ENCODE results near the gene CNTN4. TPM values are rescaled to one million over a fixed set of nuclear protein-coding genes. Genes with fewer than 3 reads are reported as not detected.

CNTN4 gene
- total RNA-seq, 1 experiment from 2014 or later: not detected

GRCh38 chr3:2317521-2317920 is 218.9 kb downstream of the CNTN4 start:
- no peak overlapping the region for H3K27ac Mint-ChIP-seq
- DNase-seq (ENCODE audit: low spot score) (no peak), ATAC-seq (no peak)
- H3K4me3 Mint-ChIP-seq: no peak overlapping the region
- peaks cover 75% of the 10 kb centered on the region for H3K9me3 Mint-ChIP-seq
- ChIA-PET CTCF (no interaction called here), POLR2A (no interaction called here)
- H3K36me3 Mint-ChIP-seq: peaks cover 45% of the 10 kb centered on the region
- TF ChIP-seq E2F4 (CRISPR knock-in tag; IDR thresholded peaks at IDR 0.05; ENCODE audit: borderline replicate concordance, low read depth) (no peak), ZNF512 (CRISPR knock-in tag; IDR thresholded peaks at IDR 0.05; ENCODE audit: borderline replicate concordance) (no peak), ZNF138 (CRISPR knock-in tag; conservative IDR thresholded peaks at IDR 0.05) (no peak), ZNF263 (CRISPR knock-in tag; IDR thresholded peaks at IDR 0.05; ENCODE audit: low read depth) (no peak), ZBTB43 (CRISPR knock-in tag; IDR thresholded peaks at IDR 0.05) (no peak), CTCF (IDR thresholded peaks at IDR 0.05) (no peak), TCF7 (CRISPR knock-in tag; IDR thresholded peaks at IDR 0.05; ENCODE audit: low read depth) (no peak), CREM (CRISPR knock-in tag; IDR thresholded peaks at IDR 0.05) (no peak), MAX (CRISPR knock-in tag; IDR thresholded peaks at IDR 0.05) (no peak), PRRX2 (CRISPR knock-in tag; IDR thresholded peaks at IDR 0.05) (no peak)
- TF ChIP-seq, protein P1, sequence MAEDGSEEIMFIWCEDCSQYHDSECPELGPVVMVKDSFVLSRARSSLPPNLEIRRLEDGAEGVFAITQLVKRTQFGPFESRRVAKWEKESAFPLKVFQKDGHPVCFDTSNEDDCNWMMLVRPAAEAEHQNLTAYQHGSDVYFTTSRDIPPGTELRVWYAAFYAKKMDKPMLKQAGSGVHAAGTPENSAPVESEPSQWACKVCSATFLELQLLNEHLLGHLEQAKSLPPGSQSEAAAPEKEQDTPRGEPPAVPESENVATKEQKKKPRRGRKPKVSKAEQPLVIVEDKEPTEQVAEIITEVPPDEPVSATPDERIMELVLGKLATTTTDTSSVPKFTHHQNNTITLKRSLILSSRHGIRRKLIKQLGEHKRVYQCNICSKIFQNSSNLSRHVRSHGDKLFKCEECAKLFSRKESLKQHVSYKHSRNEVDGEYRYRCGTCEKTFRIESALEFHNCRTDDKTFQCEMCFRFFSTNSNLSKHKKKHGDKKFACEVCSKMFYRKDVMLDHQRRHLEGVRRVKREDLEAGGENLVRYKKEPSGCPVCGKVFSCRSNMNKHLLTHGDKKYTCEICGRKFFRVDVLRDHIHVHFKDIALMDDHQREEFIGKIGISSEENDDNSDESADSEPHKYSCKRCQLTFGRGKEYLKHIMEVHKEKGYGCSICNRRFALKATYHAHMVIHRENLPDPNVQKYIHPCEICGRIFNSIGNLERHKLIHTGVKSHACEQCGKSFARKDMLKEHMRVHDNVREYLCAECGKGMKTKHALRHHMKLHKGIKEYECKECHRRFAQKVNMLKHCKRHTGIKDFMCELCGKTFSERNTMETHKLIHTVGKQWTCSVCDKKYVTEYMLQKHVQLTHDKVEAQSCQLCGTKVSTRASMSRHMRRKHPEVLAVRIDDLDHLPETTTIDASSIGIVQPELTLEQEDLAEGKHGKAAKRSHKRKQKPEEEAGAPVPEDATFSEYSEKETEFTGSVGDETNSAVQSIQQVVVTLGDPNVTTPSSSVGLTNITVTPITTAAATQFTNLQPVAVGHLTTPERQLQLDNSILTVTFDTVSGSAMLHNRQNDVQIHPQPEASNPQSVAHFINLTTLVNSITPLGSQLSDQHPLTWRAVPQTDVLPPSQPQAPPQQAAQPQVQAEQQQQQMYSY (CRISPR knock-in tag; IDR thresholded peaks at IDR 0.05): no peak
- TF ChIP-seq, protein P2, sequence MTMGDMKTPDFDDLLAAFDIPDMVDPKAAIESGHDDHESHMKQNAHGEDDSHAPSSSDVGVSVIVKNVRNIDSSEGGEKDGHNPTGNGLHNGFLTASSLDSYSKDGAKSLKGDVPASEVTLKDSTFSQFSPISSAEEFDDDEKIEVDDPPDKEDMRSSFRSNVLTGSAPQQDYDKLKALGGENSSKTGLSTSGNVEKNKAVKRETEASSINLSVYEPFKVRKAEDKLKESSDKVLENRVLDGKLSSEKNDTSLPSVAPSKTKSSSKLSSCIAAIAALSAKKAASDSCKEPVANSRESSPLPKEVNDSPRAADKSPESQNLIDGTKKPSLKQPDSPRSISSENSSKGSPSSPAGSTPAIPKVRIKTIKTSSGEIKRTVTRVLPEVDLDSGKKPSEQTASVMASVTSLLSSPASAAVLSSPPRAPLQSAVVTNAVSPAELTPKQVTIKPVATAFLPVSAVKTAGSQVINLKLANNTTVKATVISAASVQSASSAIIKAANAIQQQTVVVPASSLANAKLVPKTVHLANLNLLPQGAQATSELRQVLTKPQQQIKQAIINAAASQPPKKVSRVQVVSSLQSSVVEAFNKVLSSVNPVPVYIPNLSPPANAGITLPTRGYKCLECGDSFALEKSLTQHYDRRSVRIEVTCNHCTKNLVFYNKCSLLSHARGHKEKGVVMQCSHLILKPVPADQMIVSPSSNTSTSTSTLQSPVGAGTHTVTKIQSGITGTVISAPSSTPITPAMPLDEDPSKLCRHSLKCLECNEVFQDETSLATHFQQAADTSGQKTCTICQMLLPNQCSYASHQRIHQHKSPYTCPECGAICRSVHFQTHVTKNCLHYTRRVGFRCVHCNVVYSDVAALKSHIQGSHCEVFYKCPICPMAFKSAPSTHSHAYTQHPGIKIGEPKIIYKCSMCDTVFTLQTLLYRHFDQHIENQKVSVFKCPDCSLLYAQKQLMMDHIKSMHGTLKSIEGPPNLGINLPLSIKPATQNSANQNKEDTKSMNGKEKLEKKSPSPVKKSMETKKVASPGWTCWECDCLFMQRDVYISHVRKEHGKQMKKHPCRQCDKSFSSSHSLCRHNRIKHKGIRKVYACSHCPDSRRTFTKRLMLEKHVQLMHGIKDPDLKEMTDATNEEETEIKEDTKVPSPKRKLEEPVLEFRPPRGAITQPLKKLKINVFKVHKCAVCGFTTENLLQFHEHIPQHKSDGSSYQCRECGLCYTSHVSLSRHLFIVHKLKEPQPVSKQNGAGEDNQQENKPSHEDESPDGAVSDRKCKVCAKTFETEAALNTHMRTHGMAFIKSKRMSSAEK (CRISPR knock-in tag; IDR thresholded peaks at IDR 0.05; ENCODE audit: borderline replicate concordance): no peak
- no peaks in the 10 kb centered on the region for H3K27me3 Mint-ChIP-seq (ENCODE audit: low read depth)
- H3K4me1 Mint-ChIP-seq: no peaks in the 10 kb centered on the region
